BE2C (cell line): ENCODE measurements around the gene PSMD8.
"Not testable (repeated sequence)": the region's sequence is repeated elsewhere in the genome, so short reads cannot be mapped to it uniquely, and the experiment has no call there.

Source experiments
- DNase-seq: peaks from one replicate; pipeline ENCODE4 v3.0.0-alpha.2; 2020
- H3K27me3 ChIP-seq: fragments of 250-450 bp; sonication (Bioruptor Pico); 2 replicates; pipeline ENCODE4 v1.5.1; 2020; ENCODE audit warnings: mild to moderate bottlenecking
- H3K36me3 ChIP-seq: fragments of 250-450 bp; sonication (Bioruptor Pico); 2 replicates; pipeline ENCODE4 v1.5.1; 2020; ENCODE audit warnings: mild to moderate bottlenecking
- H3K4me1 ChIP-seq: fragments of 250-450 bp; sonication (Bioruptor Pico); 2 replicates; pipeline ENCODE4 v1.5.1; 2020
- H3K4me3 ChIP-seq: 2 replicates; pipeline ENCODE4 v1.5.1; 2011; ENCODE audit warnings: low read depth, low read length
- H3K9me3 ChIP-seq: fragments of 250-450 bp; sonication (Bioruptor Pico); 2 replicates; pipeline ENCODE4 v1.5.1; 2020
- CTCF ChIP-seq: IDR thresholded peaks from 2 replicates; pipeline ENCODE4 v1.5.1; 2012; ENCODE audit warnings: mild to moderate bottlenecking, low read depth, low read length

PSMD8 gene

GRCh38 chr19:38425810-38426466 lies 51.6 kb downstream of the PSMD8 start, which contains the start of gene RASGRP4:
TSS of gene RASGRP4 (minus strand) at chr19:38426219. CDS start at chr19:38426091, 128 bp downstream.
- Histone ChIP-seq H3K36me3 (no peaks in the 10 kb centered on the region), H3K9me3 (no peaks in the 10 kb centered on the region), H3K4me1 (no peaks in the 10 kb centered on the region), H3K4me3 (no peak within 1 kb of the TSS), H3K27me3 (no peaks in the 10 kb centered on the region)
- TF ChIP-seq CTCF = no peak
- DNase-seq = no peak

- not testable (repeated sequence) for H3K4me1 ChIP-seq, H3K27me3 ChIP-seq, DNase-seq, H3K36me3 ChIP-seq, H3K4me3 ChIP-seq, H3K9me3 ChIP-seq
Observed at GRCh38 chr19:38427035-38427677, 52.8 kb downstream of the PSMD8 start.

- H3K4me3 ChIP-seq = no peak overlapping the region
- H3K4me1 ChIP-seq = no peaks in the 10 kb centered on the region
- H3K27me3 ChIP-seq = no peaks in the 10 kb centered on the region; the same call in 1 of the 2 replicates
- H3K36me3 ChIP-seq = no peaks in the 10 kb centered on the region
- no peak for TF ChIP-seq CTCF
- no peaks in the 10 kb centered on the region for H3K9me3 ChIP-seq
- no peak for DNase-seq
Observed at GRCh38 chr19:38429055-38429810, 54.9 kb downstream of the PSMD8 start.

GRCh38 chr19:38429811-38430156 lies 55.4 kb downstream of the PSMD8 start:
- TF ChIP-seq CTCF = no peak
- Histone ChIP-seq H3K9me3 (no peaks in the 10 kb centered on the region), H3K36me3 (no peaks in the 10 kb centered on the region), H3K27me3 (no peaks in the 10 kb centered on the region; the same call in 1 of the 2 replicates), H3K4me3 (no peak overlapping the region), H3K4me1 (no peaks in the 10 kb centered on the region; the same call in 1 of the 2 replicates)
- DNase-seq = no peak

- DNase-seq = no peak
- no peaks in the 10 kb centered on the region; the same call in 1 of the 2 replicates for H3K27me3 ChIP-seq
- H3K4me1 ChIP-seq = no peaks in the 10 kb centered on the region; the same call in 1 of the 2 replicates
- H3K36me3 ChIP-seq = no peaks in the 10 kb centered on the region
- TF ChIP-seq CTCF = no peak
- no peaks in the 10 kb centered on the region for H3K9me3 ChIP-seq
- H3K4me3 ChIP-seq = no peak overlapping the region
Observed at GRCh38 chr19:38430931-38431330, 56.6 kb downstream of the PSMD8 start.

GRCh38 chr19:38433268-38433733 lies 58.9 kb downstream of the PSMD8 start, which contains the start of gene RYR1:
TSS of gene RYR1 (plus strand) at chr19:38433691. CDS start at chr19:38433830, 139 bp downstream.
- Histone ChIP-seq H3K36me3 (no peaks in the 10 kb centered on the region), H3K4me1 (no peaks in the 10 kb centered on the region; the same call in 1 of the 2 replicates), H3K27me3 (no peaks in the 10 kb centered on the region; the same call in 1 of the 2 replicates), H3K4me3 (no peak within 1 kb of the TSS), H3K9me3 (no peaks in the 10 kb centered on the region)
- no peak for TF ChIP-seq CTCF
- DNase-seq = peak; percentile 66
